Activated T-cell treated with anti-CD3 and anti-CD28 coated beads for 1 hour (primary cell): ENCODE data around the gene RNU1-3.
"Not testable (repeated sequence)": the region's sequence is repeated elsewhere in the genome, so short reads cannot be mapped to it uniquely, and the experiment has no call there.

Source experiments
- DNase-seq: peaks from one replicate; pipeline ENCODE4 v3.0.0-alpha.2; 2020; ENCODE audit warnings: low read depth

The RNU1-3 gene

DNA sequence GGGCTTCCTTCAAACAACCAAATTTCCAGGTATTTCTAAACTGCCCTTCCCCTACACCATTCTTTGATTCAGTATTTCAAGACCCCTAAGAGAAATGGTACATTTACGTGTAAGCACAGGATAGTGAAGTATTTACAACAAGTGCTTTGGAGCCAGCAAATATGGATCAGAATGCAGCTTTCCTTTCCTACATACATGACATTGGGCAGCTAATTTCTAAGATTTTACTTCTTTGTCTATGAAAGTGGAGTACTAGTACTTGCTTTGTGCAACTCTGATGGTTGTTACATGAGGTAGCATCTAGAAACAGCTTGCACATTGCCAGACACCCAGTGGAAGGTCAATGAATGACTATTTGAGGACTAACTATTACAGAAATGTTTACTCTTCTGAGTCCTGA lies 15.2 kb downstream of the RNU1-3 start:
- not testable (repeated sequence) for DNase-seq

DNA sequence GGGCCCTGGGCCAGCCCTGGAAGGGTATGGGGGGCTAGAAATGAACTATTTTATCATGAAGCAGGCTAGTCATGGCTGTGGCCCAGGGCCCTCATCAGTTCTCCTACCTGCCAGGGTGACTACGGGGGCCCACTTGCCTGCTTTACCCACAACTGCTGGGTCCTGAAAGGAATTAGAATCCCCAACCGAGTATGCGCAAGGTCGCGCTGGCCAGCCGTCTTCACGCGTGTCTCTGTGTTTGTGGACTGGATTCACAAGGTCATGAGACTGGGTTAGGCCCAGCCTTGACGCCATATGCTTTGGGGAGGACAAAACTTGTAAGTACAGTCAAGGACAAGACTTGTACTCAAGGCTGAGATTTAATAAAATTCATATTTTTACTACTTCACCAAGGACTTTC lies 16.8 kb downstream of the RNU1-3 start:
- not testable (repeated sequence) for DNase-seq

- not testable (repeated sequence) for DNase-seq
Observed at GRCh38 chr1:16649390-16649789, 17.4 kb downstream of the RNU1-3 start.

DNA sequence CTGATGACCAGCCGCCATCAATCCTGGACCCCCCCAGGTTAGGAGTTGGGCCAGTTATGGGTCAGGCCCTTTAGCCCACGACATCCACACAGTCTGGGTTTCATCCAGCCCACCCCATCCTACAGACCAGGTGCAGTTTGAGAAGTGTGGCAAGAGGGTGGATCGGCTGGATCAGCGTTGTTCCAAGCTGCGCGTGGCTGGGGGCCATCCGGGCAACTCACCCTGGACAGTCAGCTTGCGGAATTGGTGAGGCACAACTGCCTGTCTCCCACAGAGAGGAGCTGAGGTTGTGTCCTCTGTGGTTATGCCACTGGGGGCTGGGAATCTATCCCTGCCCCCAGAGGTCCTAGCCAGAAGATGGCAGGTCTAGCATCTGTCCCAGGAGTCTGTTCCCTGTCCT lies 18.0 kb downstream of the RNU1-3 start:
- DNase-seq = not testable (repeated sequence)

- not testable (repeated sequence) for DNase-seq
Observed at GRCh38 chr1:16648250-16648649, 18.5 kb downstream of the RNU1-3 start.

GRCh38 chr1:16647179-16648176 lies 19.3 kb downstream of the RNU1-3 start:
- DNase-seq = not testable (repeated sequence)

DNA sequence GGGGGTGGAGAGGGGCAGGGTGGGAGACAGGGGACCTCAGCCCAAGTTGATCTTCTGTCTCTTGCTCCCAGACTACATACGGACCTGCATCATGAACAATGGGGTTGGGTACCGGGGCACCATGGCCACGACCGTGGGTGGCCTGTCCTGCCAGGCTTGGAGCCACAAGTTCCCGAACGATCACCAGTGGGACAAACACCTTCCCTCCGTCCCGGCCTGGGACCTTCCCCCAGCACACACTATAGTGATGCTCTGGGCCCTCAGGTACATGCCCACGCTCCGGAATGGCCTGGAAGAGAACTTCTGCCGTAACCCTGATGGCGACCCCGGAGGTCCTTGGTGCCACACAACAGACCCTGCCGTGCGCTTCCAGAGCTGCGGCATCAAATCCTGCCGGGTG lies 20.0 kb downstream of the RNU1-3 start:
- DNase-seq = not testable (repeated sequence)

DNA sequence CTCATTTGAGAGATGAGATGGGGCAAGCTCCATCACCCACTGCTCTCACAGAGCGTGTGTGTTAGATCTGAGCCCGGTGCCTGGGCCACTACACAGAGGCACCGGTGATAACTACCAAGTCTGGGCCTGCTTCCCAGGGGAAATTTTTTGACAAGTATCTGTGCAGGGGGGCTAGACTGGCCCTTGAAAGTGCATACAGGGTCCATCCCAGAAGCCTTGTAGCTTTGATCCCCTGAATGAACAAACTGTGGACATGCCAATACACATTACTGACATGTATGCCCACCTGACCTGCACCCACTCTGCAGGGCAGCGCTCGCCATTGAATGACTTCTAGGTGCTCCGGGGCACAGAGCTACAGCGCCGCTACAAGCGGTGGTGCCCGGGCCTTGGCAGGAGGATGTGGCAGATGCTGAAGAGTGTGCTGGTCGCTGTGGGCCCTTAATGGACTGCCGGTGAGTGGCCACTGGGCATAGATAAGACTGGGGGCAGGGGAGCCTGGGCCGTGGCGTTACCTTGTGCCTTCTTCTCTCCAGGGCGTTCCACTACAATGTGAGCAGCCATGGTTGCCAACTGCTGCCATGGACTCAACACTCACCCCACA lies 20.6 kb downstream of the RNU1-3 start:
- not testable (repeated sequence) for DNase-seq

DNA sequence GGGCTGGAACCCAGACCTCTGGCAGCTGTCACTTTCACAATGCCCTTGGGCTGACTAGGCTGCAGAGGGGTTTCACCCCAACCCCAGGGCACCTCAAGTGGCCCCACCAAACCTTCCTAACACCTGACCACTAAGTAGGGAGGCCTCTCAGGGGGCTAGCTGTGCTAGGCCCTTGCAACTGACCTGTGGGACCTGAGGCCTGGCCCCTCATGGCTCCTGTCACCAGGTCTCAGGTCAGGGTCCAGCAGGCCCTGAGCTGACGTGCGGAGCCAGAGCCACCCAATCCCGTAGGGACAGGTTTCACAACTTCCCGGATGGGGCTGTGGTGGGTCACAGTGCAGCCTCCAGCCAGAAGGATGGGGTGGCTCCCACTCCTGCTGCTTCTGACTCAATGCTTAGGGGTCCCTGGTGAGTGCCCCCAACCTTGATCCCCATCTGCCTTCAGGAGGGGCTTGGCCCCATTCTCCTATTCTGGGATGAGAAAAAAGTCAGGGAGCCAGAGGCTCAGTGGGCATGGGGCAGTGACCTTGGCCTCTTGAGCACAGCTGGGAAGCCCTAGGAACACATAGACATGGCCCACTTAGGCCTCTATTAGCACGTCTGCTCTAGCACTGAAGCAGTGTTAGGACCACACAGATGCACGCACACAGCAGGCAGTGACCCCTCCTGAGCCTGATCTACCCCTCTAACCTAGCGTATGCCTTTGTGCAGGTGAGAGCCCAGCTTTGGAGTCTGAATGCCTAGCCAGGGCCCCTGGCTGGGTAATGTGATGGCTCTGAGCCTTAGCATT lies 21.3 kb downstream of the RNU1-3 start:
- not testable (repeated sequence) for DNase-seq

GRCh38 chr1:16644482-16645270 lies 22.1 kb downstream of the RNU1-3 start:
- DNase-seq = peak; percentile 100

- no peak for DNase-seq
Observed at GRCh38 chr1:16644193-16644481, 22.6 kb downstream of the RNU1-3 start.

GRCh38 chr1:16643476-16644192 lies 23.1 kb downstream of the RNU1-3 start:
- not testable (repeated sequence) for DNase-seq

DNA sequence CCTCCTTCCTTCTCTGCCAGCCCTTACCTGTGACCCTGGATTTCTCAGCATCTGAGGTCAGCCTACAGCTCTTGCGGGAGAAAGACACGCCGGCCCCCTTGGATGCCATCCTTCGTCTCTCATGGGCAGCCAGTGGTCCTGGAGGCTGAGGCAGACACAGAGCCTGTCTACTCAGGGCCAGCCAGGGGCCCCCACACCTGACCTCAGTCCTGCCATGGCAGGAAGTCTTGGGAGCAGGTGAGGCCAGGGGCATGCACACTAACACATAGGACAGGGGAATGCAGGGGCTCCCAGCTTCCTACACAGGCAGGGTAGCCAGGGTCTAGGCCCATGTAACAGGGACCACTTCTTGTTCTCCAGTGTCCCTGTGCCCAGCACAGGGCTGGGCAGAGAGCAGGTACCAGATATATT lies 23.7 kb downstream of the RNU1-3 start:
- DNase-seq = not testable (repeated sequence)

DNA sequence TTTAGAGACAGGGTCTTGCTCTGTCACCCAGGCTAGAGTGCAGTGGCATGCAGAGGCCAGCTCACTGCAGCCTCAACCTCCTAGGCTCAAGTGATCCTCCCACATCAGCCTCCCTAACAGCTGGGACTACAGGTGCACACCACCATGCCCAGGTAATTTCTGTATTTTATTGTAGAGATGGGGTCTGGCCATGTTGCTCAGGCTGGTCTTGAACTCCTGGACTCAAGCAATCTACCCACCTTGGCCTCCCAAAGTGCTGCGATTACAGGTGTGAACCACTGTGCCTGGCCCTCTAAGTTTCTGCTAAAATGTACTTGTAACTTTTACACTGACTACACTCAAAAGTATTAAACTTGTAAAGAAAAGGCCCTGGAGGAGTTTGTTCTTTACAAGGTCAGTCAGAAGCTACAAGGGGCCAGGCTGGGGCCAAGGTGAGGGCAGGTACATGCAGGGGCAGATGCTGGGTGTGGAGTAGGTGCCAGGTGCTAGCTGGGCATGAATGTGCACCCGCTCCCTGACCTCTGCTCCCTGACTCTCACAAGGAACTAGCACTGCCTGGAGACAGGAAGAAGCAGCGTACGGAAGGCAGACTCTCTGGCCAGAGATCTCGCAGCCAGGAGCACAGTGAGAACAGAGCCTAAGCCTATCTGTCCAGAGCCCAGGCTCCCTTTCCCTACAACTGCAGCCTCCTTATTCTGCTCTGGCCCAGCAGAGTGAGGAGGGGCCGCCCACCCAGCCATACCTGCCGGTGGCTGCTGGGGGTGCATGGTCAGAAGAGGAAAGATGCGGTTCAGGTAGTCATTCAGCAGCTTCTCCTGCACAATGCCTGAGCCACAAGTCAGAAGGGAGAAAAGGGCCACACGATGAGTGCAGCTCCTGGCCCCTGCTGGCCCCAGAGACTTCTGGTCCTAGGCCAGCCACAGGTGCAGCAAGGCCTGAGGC lies 24.5 kb downstream of the RNU1-3 start:
- not testable (repeated sequence) for DNase-seq

DNA sequence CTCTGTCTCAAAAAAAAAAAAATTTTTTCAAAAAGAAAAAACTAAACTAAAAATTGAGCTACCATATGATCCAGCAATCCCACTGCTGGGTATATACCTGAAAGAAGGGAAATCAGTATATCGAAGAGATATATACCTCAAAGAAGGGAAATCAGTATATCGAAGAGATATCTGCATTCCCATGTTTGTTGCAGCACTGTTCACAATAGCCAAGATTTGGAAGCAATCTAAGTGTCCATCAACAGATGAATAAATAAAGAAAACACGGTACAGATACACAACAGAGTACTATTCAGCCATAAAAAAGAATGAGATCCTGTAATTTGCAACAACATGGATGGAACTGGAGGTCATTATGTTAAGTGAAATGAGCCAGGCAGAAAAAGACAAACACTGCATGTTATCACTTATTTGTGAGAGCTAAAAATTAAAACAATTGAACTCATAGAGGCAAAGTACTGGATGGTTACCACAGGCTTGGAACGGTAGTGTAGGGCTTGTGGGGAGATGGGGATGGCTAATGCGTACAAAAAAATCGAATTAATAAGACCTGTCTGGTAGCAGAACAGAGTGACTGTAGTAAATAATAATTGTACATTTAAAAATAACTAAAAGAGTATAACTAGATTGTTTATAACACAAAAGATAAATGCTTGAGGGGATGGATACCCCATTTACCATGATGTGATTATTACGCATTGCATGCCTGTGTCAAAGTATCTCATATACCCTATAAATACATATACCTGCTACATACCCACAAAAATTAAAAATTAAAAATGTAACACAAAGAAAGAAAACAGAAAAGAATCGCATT lies 25.4 kb downstream of the RNU1-3 start:
- DNase-seq = not testable (repeated sequence)

DNA sequence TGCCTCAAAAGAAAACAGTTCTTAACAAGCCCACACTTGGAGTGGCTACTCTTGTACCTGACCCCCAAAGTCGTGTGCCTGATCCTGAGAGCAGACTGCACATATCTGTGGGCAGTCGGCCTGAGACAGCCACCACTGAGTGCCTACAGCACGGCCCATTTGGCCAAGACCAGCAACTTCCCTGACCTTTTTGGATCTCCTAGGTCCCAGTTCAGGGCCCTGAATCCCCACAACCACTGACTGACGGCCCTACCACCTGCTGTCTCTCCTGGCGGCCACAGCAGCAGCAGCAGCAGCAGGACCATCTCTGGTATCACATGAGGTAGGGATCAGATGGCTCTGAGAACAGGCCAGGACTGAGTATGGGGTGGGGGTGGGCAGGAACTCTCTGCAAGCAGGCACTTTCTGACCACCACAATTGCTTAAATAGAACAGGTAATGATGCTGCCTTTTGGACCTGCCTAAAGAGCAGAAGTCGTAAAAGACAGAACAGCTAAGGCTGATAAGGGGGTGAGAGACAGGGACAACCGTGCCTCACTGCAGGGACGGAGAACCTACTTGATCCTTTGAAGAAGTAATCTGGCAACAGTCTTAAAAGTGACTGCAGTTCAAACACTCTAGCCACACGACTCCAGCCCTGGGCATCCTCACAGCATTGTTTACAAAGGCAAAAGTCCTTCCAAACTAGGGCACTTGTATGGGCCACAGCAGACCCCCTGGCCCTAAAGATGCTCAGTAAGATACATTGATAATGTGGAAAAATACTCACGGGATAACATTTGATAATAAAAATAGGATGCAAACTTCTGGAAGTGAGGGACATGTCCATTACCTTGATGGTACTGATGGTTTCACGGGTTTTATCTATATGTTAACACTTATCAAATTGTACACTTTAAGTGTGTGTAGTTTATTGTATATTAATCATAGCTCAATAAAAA lies 27.4 kb downstream of the RNU1-3 start:
- DNase-seq = not testable (repeated sequence)

GRCh38 chr1:16637941-16638778 lies 28.6 kb downstream of the RNU1-3 start:
- DNase-seq = not testable (repeated sequence)
